ENCODE results near the gene TMEM131.
"Not testable (repeated sequence)": the region's sequence is repeated elsewhere in the genome, so short reads cannot be mapped to it uniquely, and the experiment has no call there.

TMEM131 gene

DNA sequence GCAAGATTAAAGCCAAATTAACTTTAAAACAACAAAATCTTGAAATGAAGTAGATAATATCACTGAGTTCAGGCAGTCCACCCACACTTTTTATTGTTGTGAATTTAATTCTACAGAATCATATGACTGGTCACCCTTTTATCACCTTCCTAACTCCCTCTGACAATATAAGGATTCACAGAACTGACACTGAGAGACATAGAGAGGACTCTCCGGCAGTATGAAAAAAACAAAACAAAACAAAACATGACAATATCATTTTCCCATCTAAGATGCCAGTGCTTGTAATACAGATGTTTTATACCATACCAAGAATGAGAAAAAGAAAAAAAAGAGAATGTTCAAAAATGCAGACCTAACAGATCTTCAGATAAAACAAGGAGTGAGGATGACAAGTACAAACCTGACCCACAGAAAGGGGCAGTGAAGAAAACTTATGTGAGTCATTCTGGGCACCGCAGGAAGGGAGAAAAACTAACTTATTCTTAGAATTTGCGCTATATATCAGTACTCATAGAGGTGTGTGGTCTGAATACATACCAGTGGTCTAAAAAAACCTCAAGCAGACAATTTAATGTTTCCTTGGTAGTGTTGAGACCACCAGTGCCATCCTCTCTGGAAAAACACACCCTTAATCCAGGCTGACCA, 145.7 kb downstream of the TMEM131 start:
- DNase-seq, result peak in 1 of 5 experiments; percentile 90

DNA sequence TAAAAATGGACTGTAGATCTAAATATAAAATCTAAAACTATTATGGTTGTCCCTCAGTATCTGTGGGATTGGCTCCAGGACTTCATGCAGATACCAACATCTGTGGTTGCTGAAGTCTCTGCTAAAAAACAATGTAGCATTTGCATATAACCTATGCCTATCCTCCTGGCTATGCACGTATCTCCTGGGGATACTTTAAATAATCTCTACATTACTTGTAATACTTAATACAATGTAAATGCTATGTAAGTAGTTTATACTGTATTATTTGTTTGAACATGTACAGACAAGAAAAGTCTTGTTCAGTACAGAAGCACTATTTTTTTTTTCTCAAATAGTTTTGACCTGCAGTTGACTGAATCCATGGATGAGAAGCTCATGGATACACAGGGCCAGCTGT, 147.4 kb downstream of the TMEM131 start:
- DNase-seq, result no peak

DNA sequence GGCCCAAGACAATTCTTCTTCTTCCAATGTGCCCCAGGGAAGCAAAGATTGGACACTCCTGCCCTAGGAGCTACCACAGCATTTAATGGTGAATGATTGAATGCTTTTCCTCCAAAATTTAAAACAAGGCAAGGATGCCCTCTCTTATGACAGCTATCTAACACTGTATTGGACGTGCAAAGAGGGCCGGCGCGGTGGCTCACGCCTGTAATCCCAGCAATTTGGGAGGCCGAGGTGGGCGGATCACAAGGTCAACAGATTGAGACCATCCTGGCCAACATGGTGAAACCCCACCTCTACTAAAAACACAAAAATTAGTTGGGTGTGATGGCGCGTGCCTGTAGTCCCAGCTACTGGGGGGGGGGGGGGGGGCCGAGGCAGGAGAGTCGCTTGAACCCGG, 149.0 kb downstream of the TMEM131 start:
- not testable (repeated sequence) for DNase-seq

DNA sequence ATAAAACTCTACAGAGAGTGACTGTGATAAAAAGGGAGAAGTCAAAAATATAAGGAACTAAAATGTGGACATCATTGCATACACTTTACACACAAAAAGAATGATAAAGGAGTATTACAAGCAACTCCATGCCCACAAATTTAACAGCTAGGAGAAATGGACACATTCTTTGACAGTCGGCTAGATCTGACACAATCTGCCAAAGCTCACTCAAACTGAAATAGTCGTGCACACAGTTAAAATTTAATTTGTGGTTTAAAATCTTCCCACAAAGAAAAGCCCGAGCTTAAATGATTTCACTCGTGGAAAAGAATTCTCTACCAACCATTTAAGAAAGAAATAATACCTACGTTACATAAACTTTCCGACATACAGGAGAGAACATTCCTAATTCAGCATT, 149.9 kb downstream of the TMEM131 start:
- DNase-seq, result peak in 1 of 5 experiments; percentile 27

DNA sequence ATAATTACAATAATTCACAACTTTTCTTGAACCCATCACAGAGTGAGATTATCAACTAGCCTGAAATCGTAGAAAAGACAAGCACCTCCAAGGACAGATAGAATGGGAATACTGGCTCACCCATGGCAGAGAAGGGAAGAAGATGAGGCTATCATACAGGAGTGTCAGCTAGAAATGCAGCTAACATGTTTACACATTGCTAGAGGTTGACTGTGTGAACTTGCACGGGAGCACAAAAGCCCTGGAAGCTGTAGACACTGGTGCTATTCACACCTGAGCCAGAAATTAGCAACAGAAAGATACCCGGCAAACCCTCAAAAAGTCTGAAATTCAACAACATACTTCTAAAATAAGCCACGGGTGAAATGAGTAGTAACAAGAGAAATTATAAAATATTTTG, 150.6 kb downstream of the TMEM131 start:
- no peak for DNase-seq

DNA sequence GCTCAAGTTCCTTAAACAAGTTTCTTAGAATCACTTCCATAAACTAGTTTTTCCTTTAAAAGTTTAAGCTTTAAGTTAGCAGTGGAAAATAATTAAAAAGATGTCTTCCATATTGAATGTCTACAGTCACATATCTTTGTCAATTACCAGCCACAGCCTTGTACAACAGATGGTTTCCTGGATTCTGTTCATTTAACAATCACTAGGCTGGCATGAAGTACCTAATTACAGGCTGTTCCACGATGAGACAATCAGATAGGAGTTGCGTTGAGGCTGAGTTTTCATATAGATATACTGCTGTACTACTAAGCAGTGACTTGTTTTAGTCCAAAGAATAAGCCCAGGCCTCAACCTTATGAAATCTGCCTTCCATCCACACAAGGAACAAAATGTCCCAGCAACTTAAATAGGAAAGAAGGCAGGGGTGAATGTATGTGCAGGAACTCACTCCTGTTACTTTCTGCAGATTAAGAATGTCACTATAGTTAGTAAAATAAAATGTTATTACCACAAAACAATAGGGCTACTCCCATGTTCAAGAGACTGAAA, 151.4 kb downstream of the TMEM131 start:
- DNase-seq, result no peak

DNA sequence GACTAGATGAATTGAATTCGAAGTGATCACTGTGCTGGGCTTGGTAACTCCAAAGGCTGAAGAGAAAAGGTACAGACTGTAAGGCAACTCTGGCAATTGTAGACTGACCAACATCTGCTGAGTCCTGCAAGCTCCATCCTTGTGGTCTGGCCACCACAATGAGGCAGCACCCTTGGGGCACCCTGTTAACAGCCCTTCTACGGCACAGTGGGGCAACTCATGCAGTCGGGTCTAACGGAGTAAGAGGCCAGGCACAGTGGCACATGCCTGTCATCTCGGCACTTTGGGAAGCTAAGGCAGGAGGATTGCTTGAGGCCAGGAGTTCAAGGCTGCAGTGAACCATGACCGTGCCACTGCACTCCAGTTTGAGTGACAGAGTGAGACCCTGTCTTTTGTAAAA, 155.6 kb downstream of the TMEM131 start:
- no peak for DNase-seq

DNA sequence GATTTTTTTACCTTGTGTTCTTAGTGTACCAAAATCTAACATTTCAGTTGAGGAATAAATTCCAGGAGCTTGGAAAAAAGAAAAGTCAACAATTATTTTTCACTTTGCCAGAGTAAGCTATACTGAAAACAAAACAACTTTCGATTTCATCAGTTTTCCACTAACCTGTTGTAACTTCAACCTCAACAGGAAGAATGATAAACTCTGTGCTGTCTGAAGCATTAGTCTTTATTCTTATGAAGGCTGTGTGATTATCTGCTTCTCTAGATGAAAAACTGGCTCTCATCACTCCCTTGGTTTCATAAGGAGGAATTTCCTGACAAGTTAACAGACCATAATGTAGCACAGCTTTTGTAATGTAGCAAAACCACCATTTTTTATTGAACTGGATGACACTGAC, 161.1 kb downstream of the TMEM131 start:
- DNase-seq, result peak in 1 of 5 experiments; percentile 16

DNA sequence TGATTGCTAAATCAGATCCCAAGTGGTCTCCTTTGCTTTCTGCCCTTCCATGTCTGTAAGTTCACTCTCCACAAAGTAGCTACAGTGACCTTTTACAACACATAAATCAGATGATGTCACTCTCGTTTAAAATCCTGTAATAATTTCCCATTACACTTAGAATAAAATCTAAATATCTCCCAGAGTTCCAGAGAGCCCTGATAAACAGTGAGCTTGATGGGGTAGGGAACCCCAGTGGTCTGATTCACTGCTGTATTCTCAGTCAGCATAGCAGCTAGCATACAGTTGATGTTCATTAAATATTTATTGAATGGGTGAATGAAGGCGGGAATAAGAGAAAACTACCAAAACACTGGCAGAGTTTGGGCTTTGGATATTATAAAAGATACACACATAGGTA, 164.6 kb downstream of the TMEM131 start:
- DNase-seq, result no peak

DNA sequence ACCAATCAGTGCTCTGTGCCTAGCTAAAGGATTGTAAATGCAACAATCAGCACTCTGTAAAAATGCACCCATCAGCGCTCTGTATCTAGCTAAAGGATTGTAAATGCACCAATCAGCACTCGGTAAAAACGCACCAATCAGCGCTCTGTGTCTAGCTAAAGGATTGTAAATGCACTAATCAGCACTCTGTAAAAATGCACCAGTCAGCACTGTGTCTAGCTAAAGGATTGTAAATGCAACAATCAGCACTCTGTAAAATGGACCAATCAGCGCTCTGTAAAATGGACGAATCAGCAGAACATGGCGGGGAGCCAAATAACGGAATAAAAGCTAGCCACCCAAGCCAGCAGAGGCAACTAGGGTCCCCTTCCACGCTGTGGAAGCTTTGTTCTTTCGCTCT, 166.5 kb downstream of the TMEM131 start:
- DNase-seq, result not testable (repeated sequence)

DNA sequence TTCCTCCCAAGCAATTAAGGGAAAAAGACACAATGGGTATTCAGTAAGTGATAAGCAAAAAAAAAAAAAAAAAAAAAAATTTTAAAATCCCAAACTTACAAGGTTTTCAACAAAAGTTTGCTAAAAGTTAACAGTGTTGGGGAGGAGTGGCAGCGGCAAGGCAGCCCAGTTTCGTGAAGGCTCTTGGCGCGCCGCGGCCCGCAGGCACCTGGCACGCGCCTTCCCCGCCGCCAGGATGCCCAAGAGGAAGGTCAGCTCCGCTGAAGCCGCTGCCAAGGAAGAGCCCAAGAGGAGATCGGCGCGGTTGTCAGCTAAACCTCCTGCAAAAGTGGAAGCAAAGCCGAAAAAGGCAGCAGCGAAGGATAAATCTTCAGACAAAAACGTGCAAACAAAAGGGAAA, 168.7 kb downstream of the TMEM131 start:
- DNase-seq, result not testable (repeated sequence)

DNA sequence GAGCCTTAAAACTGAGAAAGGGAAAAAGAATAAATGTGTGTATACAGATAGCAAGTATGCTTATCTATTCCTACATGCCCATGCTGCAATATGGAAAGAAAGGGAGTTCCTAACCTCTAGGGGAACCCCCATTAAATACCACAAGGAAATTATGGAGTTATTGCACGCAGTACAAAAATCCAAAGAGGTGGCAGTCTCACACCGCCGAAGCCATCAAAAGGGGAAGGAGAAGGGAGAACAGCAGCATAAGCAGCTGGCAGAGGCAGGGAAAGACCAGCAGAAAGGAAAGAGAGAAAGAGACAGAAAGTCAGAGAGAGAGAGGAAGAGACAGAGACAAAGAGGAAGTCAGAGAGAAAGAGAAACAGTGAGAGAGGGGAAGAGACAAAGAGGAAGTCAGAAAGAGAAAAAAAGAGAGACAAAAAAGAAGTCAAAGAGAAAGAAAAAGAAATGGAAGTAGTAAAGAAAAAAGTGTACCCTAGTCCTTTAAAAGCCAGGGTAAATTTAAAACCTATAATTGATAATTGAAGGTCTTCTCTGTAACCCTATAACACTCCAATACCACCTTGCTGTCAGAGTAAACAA, 169.4 kb downstream of the TMEM131 start:
- DNase-seq, result not testable (repeated sequence)

DNA sequence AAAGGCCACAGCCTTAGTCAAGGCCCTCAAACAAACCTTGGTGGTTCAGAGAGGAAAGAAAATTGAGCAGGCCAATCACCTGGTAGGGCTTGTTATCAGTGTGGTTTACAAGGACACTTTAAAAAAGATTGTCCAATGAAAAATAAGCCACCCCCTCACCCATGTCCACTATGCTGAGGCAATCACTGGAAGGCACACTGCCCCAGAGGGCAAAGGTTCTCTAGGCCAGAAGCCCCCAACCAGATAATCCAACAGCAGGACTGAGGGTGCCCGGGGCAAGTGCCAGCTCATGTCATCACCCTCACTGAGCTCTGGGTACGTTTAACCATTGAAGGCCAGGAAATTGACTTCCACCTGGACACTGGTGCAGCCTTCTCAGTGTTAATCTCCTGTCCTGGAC, 171.7 kb downstream of the TMEM131 start:
- not testable (repeated sequence) for DNase-seq

DNA sequence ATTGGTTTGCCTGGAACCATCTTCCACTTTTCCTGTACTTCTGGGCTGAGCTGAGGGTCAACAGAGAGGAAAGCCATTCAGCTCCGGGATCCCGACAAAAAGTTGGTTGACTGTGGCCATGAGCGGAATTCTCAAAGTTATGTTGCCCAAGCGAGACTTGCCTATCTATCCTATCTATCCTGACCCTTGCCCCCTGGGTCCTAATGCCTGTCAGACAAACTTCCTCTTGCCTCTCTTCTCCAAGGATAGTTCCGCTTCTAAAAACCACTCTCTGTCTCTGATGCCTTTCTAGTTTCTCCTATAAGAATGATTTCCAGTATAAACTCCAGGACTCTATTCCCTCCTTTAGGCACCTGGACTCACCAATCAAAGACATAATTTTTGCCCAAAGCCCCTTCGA, 173.9 kb downstream of the TMEM131 start:
- DNase-seq, result not testable (repeated sequence)

DNA sequence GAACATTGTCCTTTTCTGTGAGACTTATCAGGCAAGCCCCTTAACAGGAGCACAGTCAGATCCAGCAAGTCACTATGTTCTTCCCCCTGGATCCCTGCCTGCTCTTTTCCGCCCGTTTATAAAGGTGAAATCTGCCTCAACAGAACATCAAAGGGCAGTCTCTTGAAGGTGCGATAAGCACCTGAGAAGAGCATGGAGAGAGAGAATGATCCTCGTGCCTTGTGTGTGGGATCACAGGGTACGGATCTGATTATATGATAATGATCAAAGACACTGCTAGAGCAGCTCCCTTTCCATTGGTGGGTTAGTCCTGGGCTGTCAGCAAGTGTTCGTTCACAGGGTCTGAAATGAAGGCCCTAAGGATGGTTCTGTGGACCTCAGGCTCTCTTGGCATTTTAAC, 176.0 kb downstream of the TMEM131 start:
- DNase-seq, result no peak

DNA sequence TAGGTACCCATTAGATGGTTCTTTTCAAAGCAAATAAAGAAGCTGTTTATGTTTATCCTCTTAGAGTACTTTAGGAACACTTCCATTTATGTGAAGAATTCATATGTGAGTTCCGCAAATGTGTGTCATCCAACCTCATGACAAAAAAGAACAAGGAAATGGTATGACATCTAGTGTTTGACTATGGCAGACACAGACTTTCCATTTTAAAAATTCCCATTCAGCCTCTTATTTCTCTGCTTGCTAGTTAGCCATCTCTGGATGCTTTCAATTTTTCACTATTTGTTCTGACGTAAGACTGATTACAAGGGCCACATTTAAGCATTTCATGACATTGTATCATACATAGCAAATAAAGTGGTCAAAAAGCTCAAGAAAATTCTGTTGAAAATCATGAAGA, 179.3 kb downstream of the TMEM131 start:
- DNase-seq, result no peak

DNA sequence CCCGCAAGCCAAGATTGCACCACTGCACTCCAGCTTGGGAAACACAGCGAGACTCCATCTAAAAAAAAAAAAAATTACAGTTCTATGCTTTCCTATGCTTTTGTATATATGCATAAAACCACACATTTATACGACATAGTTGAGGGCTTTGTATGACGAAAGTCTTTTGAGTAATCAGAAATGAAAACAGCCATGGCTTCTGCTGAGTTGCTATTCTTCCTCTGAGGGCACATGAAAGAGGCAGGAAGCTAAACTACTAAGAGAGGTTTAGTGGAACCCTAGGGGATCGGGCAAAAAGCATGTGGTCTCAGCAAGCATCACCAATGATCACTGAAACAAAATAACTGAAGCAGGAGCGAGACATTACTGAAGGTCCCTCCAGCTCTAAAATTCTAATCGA, 182.8 kb downstream of the TMEM131 start:
- no peak for DNase-seq

DNA sequence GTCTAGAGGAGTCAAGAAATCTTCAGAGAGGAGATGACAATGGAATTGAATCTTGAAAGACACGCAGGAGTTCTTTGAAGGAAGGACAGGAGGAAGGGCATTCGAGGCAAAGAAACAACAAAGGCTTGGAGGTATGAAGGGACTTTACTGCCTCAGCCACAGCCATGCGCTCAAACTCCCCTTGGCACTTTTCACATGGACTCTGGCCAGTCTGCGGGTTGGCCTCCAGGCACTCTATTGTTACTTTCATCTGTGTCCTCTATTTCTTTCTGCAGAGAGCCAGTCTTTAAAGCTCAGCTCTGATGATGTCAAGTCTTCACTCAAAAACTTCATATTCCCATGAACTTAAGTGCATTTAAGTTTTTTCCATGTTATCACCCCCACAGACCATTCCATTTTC, 186.9 kb downstream of the TMEM131 start:
- DNase-seq, result no peak

DNA sequence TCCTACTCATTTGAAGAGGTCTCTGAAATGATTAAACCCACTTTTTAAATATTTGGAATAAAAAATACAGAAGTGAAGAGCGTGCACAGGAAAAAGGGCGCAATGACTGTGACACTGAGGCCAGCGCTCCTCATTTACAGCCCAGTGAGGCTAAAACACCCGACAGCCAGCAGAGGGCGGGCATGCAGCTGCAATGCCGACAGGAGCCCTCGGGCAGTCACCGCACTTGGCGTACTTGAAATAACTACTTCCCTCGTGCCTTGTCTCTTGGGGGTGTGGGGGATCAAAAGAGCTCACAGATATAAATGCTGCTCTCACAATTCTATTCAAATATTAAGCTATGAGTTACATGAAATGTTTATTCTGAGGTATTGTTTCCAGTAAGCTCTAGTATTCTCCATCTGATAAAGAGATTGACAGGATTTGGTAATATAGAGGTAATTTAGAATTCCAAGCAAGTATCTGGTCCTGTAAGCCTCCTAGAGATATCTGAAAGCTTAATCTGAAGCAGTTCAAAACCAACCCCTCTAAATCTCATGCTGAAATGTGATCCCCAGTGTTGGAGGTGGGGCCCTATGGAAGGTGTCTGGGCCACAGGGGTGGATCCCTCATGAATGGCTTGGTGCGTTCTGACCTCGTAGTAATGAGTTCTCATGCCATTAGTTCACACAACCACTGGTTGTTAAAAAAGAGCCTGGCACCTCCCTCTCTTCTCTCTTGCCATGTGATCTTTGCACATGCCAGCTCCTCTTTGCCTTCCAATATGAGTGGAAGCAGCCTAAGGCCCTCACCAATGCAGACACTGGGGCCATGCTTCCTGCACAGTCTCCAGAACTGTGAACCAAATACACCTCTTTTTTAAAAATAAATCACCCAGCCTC, 188.8 kb downstream of the TMEM131 start:
- peak; percentile 24 to 80 (median 58) for DNase-seq

DNA sequence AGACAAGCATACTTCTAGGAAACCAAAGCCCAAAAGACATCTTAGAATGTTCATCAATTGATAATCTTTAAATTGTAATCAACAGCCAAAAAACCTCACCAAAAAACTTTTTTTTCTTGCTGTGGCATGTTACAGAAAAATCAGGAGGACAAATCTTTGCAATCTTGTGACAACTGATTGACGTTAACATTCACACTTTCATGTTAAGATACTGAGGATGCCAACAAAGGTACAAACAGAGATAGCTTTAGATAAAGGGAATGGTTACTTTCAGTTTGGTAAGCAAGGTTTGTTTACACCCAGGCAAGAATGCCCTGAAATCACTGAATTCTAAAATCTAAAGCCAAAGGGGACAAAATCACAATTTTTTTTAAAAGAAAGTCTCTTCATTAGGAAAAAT, 190.0 kb downstream of the TMEM131 start:
- peak in 1 of 5 experiments; percentile 71 for DNase-seq

DNA sequence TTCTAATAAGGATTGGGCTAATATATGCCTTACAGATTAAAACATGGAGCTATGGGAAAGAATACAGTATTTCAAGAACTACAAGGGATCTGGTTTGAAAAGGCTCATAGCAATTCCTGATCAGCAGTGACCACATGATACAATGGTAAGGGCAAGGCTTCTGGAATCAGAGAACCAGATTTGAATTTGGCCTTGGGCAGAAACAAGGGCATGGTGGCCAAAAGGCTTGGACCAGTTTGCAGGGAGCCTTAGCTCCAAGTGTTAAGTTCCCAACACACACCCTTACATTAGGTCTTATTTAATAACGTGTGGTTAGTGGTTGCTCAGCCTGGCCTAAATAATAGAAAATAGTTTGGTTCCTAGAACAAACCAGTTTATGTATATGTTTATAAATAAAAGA, 194.7 kb downstream of the TMEM131 start:
- DNase-seq, result no peak

DNA sequence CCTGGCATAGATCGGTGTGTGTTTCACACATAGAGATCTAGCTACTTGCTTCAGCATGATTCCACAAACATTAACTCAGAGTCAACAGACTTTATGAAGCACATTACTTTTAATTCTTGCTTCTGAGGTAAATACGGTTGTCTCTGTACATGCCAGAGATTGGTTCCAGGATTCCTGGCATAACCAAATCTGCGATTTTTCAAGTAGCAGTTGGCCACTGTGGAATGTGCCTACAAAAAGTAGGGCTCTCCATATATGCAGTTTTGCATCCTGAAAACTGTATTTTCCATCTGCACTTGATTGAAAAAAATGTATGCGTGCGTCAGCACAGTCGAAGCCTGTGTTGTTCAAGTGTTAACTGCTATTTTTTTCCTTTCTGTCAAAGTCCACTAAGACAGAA, 197.3 kb downstream of the TMEM131 start:
- no peak for DNase-seq

DNA sequence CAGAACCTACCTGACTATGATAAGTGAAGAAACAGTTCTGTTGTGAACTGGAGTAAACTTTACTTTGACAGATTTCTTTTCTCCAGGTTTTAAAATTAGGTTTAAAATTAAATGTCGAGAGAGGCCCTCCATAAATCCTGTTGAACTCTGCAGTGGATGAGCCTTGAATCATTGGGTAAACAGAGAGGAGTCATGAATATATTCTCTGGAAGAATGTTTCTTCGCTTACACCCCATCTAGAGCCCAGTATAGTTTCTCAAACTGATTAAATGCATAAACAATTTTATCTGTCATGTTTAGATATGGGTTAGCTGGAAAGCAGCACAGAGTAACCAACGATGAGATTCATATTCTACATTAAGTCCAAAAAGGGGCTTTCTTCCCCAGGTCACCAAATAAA, 198.4 kb downstream of the TMEM131 start:
- DNase-seq, result no peak

Measured in T-helper 2 cell (primary cell).